HG03139 (cell line): ENCODE measurements around the gene ACD.

Experiments
- ATAC-seq: cut with Tn5 transposase; IDR thresholded peaks from one replicate; pipeline ENCODE4 v1.9.1; 2021; ENCODE audit not compliant: unreplicated experiment

ACD gene

GRCh38 chr16:67648088-67648763, 11.8 kb downstream of the ACD start:
- no peak for ATAC-seq

- ATAC-seq = no peak
Measured at GRCh38 chr16:67647681-67648080, 12.4 kb downstream of the ACD start.

- no peak for ATAC-seq
Measured at GRCh38 chr16:67647111-67647651, 12.9 kb downstream of the ACD start.

GRCh38 chr16:67645397-67646121, 14.5 kb downstream of the ACD start:
- ATAC-seq = no peak

GRCh38 chr16:67644038-67644437, 16.0 kb downstream of the ACD start:
- ATAC-seq = no peak

GRCh38 chr16:67641779-67642708, 18.0 kb downstream of the ACD start:
- ATAC-seq = no peak

- no peak for ATAC-seq
Measured at GRCh38 chr16:67637625-67638024, 22.4 kb downstream of the ACD start.

- ATAC-seq = no peak
Measured at GRCh38 chr16:67636713-67637112, 23.3 kb downstream of the ACD start.

GRCh38 chr16:67632415-67633172, 27.5 kb downstream of the ACD start:
- no peak for ATAC-seq

GRCh38 chr16:67628216-67628615, 31.8 kb downstream of the ACD start:
- ATAC-seq = no peak

GRCh38 chr16:67613808-67614207, 46.3 kb downstream of the ACD start:
- ATAC-seq = no peak

- no peak for ATAC-seq
Measured at GRCh38 chr16:67608364-67608763, 51.7 kb downstream of the ACD start.
